ENCODE measurements around the gene USP10.
A peak's percentile ranks its signal among the peaks of the same experiment; 100 is the strongest.

The USP10 gene

GRCh38 chr16:84750575-84750974 lies 50.8 kb downstream of the USP10 start:
- Histone ChIP-seq H4K8ac (ENCODE audit: low read length) (no peak overlapping the region), H3K9me3 (ENCODE audit: control insufficient read depth, low read length) (no peaks in the 10 kb centered on the region), H2AFZ (ENCODE audit: low read depth, low read length) (no peak overlapping the region), H3K27me3 (ENCODE audit: control insufficient read depth in 1 of 2, insufficient read depth in 1 of 2, low read length in 2 of 2) (no peaks in the 10 kb centered on the region), H2BK5ac (ENCODE audit: low read depth, low read length, poor library complexity, severe bottlenecking) (no peak overlapping the region), H4K91ac (ENCODE audit: low read length) (no peak overlapping the region), H3K4me3 (ENCODE audit: insufficient read depth in 1 of 2, low read depth in 1 of 2, low read length in 2 of 2) (no peak overlapping the region), H3K23ac (ENCODE audit: low read length in 2 of 2) (no peak overlapping the region), H3K79me1 (replicated peaks; ENCODE audit: low read length, poor library complexity, severe bottlenecking) (peaks cover 10% of the 10 kb centered on the region), H3K18ac (ENCODE audit: low read depth in 1 of 2, low read length in 2 of 2) (no peak overlapping the region), H3K14ac (ENCODE audit: low read length in 2 of 2) (no peak overlapping the region), H2BK120ac (ENCODE audit: low read depth, low read length) (no peak overlapping the region), H3K36me3 (ENCODE audit: control insufficient read depth in 1 of 2, insufficient read depth in 2 of 2, low read depth in 1 of 2, low read length in 2 of 2) (peaks cover 8 to 24% of the 10 kb centered on the region in 2 experiments), H2BK12ac (ENCODE audit: low read length in 2 of 2) (no peak overlapping the region), H2AK5ac (ENCODE audit: low read length, severe bottlenecking) (no peak overlapping the region), H3K9ac (ENCODE audit: low read length) (no peak overlapping the region), H3K27ac (ENCODE audit: low read length, poor library complexity, severe bottlenecking) (no peak overlapping the region), H2BK15ac (ENCODE audit: low read depth, poor library complexity, severe bottlenecking) (no peak overlapping the region), H3K4me2 (ENCODE audit: low read length, poor library complexity, severe bottlenecking) (no peak overlapping the region), H3K4ac (ENCODE audit: low read depth in 1 of 2, low read length in 2 of 2) (no peak overlapping the region), H3K4me1 (ENCODE audit: control insufficient read depth, insufficient read depth, low read depth, low read length) (peaks cover 4% of the 10 kb centered on the region)
- no peak for DNase-seq
- WGBS = 83% methylated on average over 1 of the region's 4 CpGs

GRCh38 chr16:84751241-84751640 lies 51.4 kb downstream of the USP10 start:
- Histone ChIP-seq H2BK5ac (ENCODE audit: low read depth, low read length, poor library complexity, severe bottlenecking) (no peak overlapping the region), H3K14ac (ENCODE audit: low read length in 2 of 2) (no peak overlapping the region), H2AFZ (ENCODE audit: low read depth, low read length) (no peak overlapping the region), H3K27me3 (ENCODE audit: control insufficient read depth in 1 of 2, insufficient read depth in 1 of 2, low read length in 2 of 2) (no peaks in the 10 kb centered on the region), H3K36me3 (ENCODE audit: control insufficient read depth in 1 of 2, insufficient read depth in 2 of 2, low read depth in 1 of 2, low read length in 2 of 2) (peaks cover 13 to 18% of the 10 kb centered on the region in 2 experiments), H3K18ac (ENCODE audit: low read depth in 1 of 2, low read length in 2 of 2) (no peak overlapping the region), H3K4me3 (ENCODE audit: insufficient read depth in 1 of 2, low read depth in 1 of 2, low read length in 2 of 2) (no peak overlapping the region), H3K79me1 (replicated peaks; ENCODE audit: low read length, poor library complexity, severe bottlenecking) (peaks cover 13% of the 10 kb centered on the region), H4K91ac (ENCODE audit: low read length) (no peak overlapping the region), H2BK120ac (ENCODE audit: low read depth, low read length) (no peak overlapping the region), H4K8ac (ENCODE audit: low read length) (no peak overlapping the region), H2BK15ac (ENCODE audit: low read depth, poor library complexity, severe bottlenecking) (no peak overlapping the region), H3K27ac (ENCODE audit: low read length, poor library complexity, severe bottlenecking) (no peak overlapping the region), H3K9ac (ENCODE audit: low read length) (no peak overlapping the region), H3K9me3 (ENCODE audit: control insufficient read depth, low read length) (no peaks in the 10 kb centered on the region), H2BK12ac (ENCODE audit: low read length in 2 of 2) (peak overlapping the region in 1 of 2 experiments; percentile 11), H3K23ac (ENCODE audit: low read length in 2 of 2) (no peak overlapping the region), H3K4me1 (ENCODE audit: control insufficient read depth, insufficient read depth, low read depth, low read length) (peaks cover 4% of the 10 kb centered on the region), H3K4me2 (ENCODE audit: low read length, poor library complexity, severe bottlenecking) (no peak overlapping the region), H2AK5ac (ENCODE audit: low read length, severe bottlenecking) (no peak overlapping the region), H3K4ac (ENCODE audit: low read depth in 1 of 2, low read length in 2 of 2) (no peak overlapping the region)
- WGBS = 92% methylated on average over 5 of the region's 6 CpGs
- DNase-seq = no peak

DNA sequence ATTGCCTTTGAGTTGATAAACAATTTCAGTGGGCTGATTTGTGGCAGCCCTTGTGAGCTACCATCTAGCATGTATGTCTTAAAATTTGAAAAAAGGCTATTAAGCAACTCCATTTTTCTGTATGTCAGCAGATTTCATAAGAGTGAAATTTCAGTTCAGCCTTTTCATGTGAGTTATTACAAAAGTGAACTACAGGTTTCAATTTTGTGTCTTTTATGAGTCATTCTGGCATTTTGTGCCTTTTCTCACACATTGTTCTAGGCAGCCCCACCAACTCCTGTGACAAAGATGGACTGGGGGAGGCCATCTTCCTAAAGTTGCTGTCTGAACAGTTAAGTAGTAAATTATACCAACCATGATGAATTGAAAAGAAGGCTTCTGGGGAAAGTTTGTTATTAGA lies 52.1 kb downstream of the USP10 start:
- H3K36me3 ChIP-seq (ENCODE audit: control insufficient read depth in 1 of 2, insufficient read depth in 2 of 2, low read depth in 1 of 2, low read length in 2 of 2) = peaks cover 12% of the 10 kb centered on the region in 2 experiments

GRCh38 chr16:84752600-84752999 lies 52.8 kb downstream of the USP10 start:
- Histone ChIP-seq H3K4me2 (ENCODE audit: low read length, poor library complexity, severe bottlenecking) (no peak overlapping the region), H4K91ac (ENCODE audit: low read length) (no peak overlapping the region), H3K27me3 (ENCODE audit: control insufficient read depth in 1 of 2, insufficient read depth in 1 of 2, low read length in 2 of 2) (no peaks in the 10 kb centered on the region), H3K79me1 (replicated peaks; ENCODE audit: low read length, poor library complexity, severe bottlenecking) (peaks cover 12% of the 10 kb centered on the region), H2BK120ac (ENCODE audit: low read depth, low read length) (no peak overlapping the region), H2BK15ac (ENCODE audit: low read depth, poor library complexity, severe bottlenecking) (no peak overlapping the region), H3K9ac (ENCODE audit: low read length) (no peak overlapping the region), H2BK5ac (ENCODE audit: low read depth, low read length, poor library complexity, severe bottlenecking) (no peak overlapping the region), H3K4me1 (ENCODE audit: control insufficient read depth, insufficient read depth, low read depth, low read length) (peaks cover 4% of the 10 kb centered on the region), H3K23ac (ENCODE audit: low read length in 2 of 2) (no peak overlapping the region), H2AFZ (ENCODE audit: low read depth, low read length) (no peak overlapping the region), H3K4ac (ENCODE audit: low read depth in 1 of 2, low read length in 2 of 2) (no peak overlapping the region), H2BK12ac (ENCODE audit: low read length in 2 of 2) (no peak overlapping the region), H3K9me3 (ENCODE audit: control insufficient read depth, low read length) (no peaks in the 10 kb centered on the region), H4K8ac (ENCODE audit: low read length) (no peak overlapping the region), H3K18ac (ENCODE audit: low read depth in 1 of 2, low read length in 2 of 2) (peak overlapping the region in 1 of 2 experiments; percentile 74), H3K14ac (ENCODE audit: low read length in 2 of 2) (no peak overlapping the region), H3K36me3 (ENCODE audit: control insufficient read depth in 1 of 2, insufficient read depth in 2 of 2, low read depth in 1 of 2, low read length in 2 of 2) (peaks cover 8 to 10% of the 10 kb centered on the region in 2 experiments), H3K27ac (ENCODE audit: low read length, poor library complexity, severe bottlenecking) (no peak overlapping the region), H3K4me3 (ENCODE audit: insufficient read depth in 1 of 2, low read depth in 1 of 2, low read length in 2 of 2) (no peak overlapping the region), H2AK5ac (ENCODE audit: low read length, severe bottlenecking) (no peak overlapping the region)
- 98% methylated on average over 7 of the region's 8 CpGs for WGBS
- DNase-seq = no peak

More for the DNA sequence above, 52.1 kb downstream of the USP10 start:
- Histone ChIP-seq H3K4ac (ENCODE audit: low read depth in 1 of 2, low read length in 2 of 2) (no peak overlapping the region), H3K27me3 (ENCODE audit: control insufficient read depth in 1 of 2, insufficient read depth in 1 of 2, low read length in 2 of 2) (no peaks in the 10 kb centered on the region), H4K91ac (ENCODE audit: low read length) (no peak overlapping the region), H3K4me1 (ENCODE audit: control insufficient read depth, insufficient read depth, low read depth, low read length) (peaks cover 4% of the 10 kb centered on the region), H3K9ac (ENCODE audit: low read length) (no peak overlapping the region), H3K23ac (ENCODE audit: low read length in 2 of 2) (peak overlapping the region in 1 of 2 experiments; percentile 80), H2AK5ac (ENCODE audit: low read length, severe bottlenecking) (no peak overlapping the region), H3K9me3 (ENCODE audit: control insufficient read depth, low read length) (no peaks in the 10 kb centered on the region), H2BK120ac (ENCODE audit: low read depth, low read length) (no peak overlapping the region), H3K4me2 (ENCODE audit: low read length, poor library complexity, severe bottlenecking) (no peak overlapping the region), H3K4me3 (ENCODE audit: insufficient read depth in 1 of 2, low read depth in 1 of 2, low read length in 2 of 2) (no peak overlapping the region), H3K79me1 (replicated peaks; ENCODE audit: low read length, poor library complexity, severe bottlenecking) (peaks cover 14% of the 10 kb centered on the region), H2AFZ (ENCODE audit: low read depth, low read length) (no peak overlapping the region), H4K8ac (ENCODE audit: low read length) (no peak overlapping the region), H3K14ac (ENCODE audit: low read length in 2 of 2) (no peak overlapping the region), H3K18ac (ENCODE audit: low read depth in 1 of 2, low read length in 2 of 2) (no peak overlapping the region), H2BK5ac (ENCODE audit: low read depth, low read length, poor library complexity, severe bottlenecking) (no peak overlapping the region), H2BK15ac (ENCODE audit: low read depth, poor library complexity, severe bottlenecking) (no peak overlapping the region), H3K27ac (ENCODE audit: low read length, poor library complexity, severe bottlenecking) (no peak overlapping the region), H2BK12ac (ENCODE audit: low read length in 2 of 2) (no peak overlapping the region)
- DNase-seq = no peak

Data from mesenchymal stem cell (in vitro differentiated cells and primary cell).